Mesenteric fat pad (tissue), 1 donor: ENCODE data around the gene TJP1. TPM values are rescaled to one million over a fixed set of nuclear protein-coding genes. Genes with fewer than 3 reads are reported as not detected.
"Not testable (repeated sequence)": the region's sequence is repeated elsewhere in the genome, so short reads cannot be mapped to it uniquely, and the experiment has no call there.

ENCODE experiments used
- DNase-seq: peaks from one replicate; pipeline ENCODE4 v3.0.0-alpha.2; 2020; ENCODE audit warnings: low spot score
- total RNA-seq: library from RNA; stranded (reverse); fragmentation: NEBNext Ultra II Directional; extraction: Animal tissue kit (Norgen Biotek cat#: 25700); gene quantifications from one replicate; pipeline ENCODE4 v1.2.1, GENCODE V29; 2021
- donor health status: DM: yes; HTN: yes; CAD: no.

TJP1 gene
- total RNA-seq, 1 donor from 2014 or later: 89.6 TPM

DNA sequence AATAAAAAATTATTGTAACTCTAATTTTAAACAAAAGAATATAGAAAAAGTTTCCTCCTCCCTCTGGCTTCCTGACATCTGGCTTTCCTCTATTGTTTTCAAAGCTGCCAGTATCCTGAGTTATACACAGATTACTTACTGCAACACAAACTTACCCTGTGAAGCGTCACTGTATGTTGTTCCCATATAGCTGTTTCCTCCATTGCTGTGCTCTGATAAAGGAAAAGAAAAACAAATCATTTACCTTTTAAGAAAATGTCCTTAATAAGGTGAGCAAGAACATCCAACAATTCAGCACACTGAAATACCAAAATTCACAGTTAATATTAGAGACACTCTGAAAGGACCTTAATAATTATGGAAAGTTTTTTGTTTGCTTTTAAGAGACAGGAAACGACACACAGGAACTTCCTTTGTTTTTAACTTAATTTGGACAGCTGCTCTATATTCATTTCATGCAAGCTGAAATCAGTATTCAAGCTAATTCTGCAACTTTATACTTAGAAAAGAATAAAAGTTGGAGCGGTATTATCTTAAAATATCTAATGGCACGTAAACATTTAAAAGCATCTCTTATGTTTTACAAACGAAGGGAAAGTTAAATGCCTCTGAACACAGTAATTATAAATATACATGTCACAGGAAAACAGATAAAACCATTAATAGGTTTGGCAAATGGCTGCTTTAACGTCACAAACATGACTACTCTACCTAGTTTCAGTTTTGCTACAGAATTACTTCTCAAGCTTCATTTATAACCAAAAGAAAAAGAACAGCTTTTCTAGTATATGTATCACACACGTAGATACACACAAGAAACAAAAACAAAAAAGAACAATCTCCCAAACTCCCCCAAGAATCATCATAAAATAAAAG lies 21.5 kb downstream of the TJP1 start:
- no peak for DNase-seq

- DNase-seq: no peak
Measured at GRCh38 chr15:29799859-29800258, 22.4 kb downstream of the TJP1 start.

GRCh38 chr15:29795610-29796009 lies 26.7 kb downstream of the TJP1 start:
- DNase-seq: no peak

- no peak for DNase-seq
Measured at GRCh38 chr15:29792426-29793159, 29.7 kb downstream of the TJP1 start.

GRCh38 chr15:29790607-29791006 lies 31.7 kb downstream of the TJP1 start:
- no peak for DNase-seq

GRCh38 chr15:29789871-29790270 lies 32.4 kb downstream of the TJP1 start:
- no peak for DNase-seq

GRCh38 chr15:29788433-29789034 lies 33.7 kb downstream of the TJP1 start:
- DNase-seq: no peak

- DNase-seq: no peak
Measured at GRCh38 chr15:29787767-29788166, 34.5 kb downstream of the TJP1 start.

GRCh38 chr15:29785642-29786041 lies 36.6 kb downstream of the TJP1 start:
- no peak for DNase-seq

DNA sequence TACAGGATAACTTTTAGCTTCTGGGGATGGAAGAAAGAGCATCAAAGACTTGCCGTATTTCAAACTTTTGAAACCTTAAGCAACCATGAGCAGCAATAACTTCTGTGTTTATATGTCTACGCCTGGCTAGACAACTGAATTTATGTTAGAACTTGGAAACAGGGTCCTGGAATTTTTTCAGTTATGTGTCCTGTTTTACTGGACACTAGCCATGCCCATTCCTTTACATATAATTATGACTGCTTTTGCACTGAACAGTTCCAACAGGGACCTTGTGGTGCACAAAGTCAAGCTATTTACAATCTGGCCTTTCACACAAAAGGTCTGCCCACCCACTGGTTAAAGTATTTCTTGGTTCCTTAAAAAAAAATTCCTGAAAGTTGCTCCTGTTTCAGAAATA lies 37.1 kb downstream of the TJP1 start:
- no peak for DNase-seq

- no peak for DNase-seq
Measured at GRCh38 chr15:29784413-29784812, 37.9 kb downstream of the TJP1 start.

DNA sequence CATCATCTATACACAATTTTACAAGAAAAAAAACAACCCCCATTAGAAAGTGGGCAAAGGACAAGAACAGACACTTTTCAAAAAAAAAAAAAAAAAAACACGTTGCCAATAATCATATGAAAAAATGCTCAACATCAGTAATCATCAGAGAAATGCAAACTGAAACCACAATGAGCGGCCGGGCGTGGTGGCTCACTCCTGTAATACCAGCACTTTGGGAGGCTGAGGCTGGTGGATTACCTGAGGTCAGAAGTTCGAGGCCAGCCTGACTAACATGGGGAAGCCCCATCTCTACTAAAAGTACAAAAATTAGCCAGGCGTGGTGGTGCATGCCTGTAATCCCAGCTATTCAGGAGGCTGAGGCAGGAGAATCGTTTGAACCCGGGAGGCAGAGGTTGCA lies 39.5 kb downstream of the TJP1 start:
- not testable (repeated sequence) for DNase-seq

DNA sequence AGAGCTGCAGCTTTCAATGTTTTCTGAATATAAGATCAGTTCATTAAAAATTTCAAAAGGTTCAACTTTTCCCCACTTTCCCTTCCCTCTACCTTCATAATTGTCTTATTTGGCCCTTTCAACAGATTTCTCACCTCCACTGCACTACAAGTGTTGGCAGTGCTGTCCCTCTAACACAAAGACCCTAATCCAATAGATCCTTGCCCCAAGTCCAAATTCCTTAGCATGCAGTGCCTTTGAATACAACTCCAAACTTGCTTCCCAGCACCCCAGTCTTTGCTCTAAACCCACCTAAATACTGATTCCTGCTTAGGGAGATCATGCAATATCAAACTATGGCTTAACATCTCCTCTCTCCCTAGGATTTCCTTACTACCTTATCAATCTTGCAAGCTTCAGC lies 43.9 kb downstream of the TJP1 start:
- no peak for DNase-seq

GRCh38 chr15:29776859-29777258 lies 45.4 kb downstream of the TJP1 start:
- no peak for DNase-seq

DNA sequence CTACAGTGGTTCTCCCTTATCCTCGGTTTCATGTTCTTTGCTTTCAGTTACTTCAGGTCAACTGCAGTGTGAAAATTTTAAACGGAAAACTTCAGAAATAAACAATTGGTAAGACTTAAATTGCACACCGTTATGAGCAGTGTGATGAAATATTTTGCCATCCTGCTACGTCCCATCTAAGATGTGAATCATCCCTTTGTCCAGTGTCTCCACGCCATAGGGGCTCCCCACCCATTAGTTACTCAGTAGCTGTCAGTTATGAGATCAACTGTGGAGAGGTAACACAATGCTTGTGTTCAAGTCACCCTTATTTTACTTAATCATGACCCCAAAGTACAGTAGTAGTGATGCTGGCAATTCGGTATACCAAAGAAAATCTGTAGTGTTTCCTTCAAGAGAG lies 47.4 kb downstream of the TJP1 start:
- no peak for DNase-seq

DNA sequence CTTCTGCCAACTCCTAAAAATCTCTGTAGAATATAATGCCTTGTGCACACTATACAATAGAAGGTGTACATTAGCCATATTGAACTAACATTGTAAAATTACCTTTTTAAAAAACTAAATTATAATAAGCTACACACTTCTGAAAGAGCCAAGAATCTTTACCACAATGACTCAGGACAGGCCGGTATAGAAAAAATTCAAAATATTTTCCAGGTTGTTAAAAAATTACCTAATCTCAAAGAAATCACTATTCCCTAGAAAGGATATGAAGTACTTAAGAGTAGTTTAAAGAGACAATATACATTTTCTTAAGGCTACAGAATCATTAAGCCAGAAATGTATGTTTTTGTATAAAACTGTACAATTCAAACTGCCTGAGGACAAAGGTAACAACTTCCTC lies 48.5 kb downstream of the TJP1 start:
- DNase-seq: no peak

DNA sequence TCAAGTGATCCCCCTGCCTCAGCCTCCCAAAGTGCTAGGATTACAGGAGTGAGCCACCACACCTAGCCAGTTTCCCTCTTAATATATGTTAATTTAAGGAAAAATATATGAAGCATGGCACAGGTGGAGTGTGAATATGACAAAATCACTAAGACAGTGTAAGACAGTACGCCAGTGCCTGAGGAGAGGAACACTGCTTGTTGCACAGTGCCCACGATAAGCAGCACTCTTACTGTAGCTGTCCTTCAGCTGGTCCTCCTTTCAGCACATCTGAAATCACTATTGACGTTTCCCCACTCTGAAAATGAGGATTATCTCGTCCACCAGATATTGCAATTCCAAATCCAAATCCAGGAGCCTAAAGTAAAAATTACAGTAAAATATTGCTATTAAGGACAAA lies 49.3 kb downstream of the TJP1 start:
- DNase-seq: no peak

DNA sequence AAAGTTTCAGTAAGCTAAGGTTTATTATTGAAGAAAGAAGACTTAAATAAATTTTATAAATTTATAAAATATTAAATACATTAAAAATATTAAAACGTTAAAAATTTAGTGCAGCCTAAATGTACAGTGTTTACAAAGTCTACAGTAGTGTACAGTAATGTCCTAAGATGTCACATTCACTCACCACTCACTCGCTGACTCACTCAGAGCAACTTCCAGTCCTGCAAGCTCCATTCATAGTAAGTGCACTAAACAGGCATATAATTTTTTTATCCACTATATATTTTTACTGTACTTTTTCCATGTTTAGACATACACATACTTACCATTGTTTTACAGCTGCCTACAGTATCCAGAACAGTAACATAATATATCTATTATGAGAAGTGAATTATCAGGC lies 51.5 kb downstream of the TJP1 start:
- no peak for DNase-seq

GRCh38 chr15:29765898-29766527 lies 56.3 kb downstream of the TJP1 start:
- no peak for DNase-seq

DNA sequence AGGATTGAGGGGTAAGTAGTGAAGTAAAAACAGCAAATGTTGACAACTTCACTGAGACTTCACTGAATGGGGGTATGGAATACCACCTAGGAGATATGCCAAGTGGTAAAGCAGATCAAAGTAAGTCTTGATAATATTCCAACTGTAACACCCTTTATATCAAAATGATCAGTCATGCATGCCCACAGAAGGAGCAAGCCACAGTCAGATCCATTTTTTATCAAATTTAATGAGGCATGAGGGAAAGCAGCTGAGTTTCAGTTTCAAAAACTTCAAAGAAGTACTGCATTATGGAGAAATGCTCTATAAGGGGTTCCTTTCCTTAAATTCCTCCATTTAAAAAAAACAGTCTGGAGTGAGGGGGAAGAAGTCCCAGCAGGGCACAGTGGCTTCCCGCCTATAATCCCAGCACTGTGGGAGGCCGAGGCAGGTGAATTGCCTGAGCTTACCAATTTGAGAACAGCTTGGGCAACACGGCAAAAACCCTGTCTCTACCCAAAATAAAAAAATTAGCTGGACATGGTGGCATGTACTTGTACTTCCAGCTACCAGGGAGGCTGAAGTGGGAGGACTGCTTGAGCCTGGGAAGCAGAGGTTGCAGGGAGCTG lies 56.9 kb downstream of the TJP1 start:
- no peak for DNase-seq

- no peak for DNase-seq
Measured at GRCh38 chr15:29759596-29759995, 62.7 kb downstream of the TJP1 start.
